SH-SY5Y (cell line): ENCODE measurements around the gene TMPRSS11F.

Experiments
- GATA2 ChIP-seq: IDR thresholded peaks from 2 replicates; pipeline ENCODE4 v1.6.1; 2011; ENCODE audit warnings: mild to moderate bottlenecking, low read depth, low read length
- GATA3 ChIP-seq: IDR thresholded peaks from 2 replicates; pipeline ENCODE4 v1.6.1; 2011; ENCODE audit warnings: low read depth, mild to moderate bottlenecking, low read length, moderate library complexity

The TMPRSS11F gene

GRCh38 chr4:68129793-68130192, at the start of gene TMPRSS11F:
TMPRSS11F (minus strand) TSS chr4:68129869; CDS start chr4:68129820, 49 bp downstream.
- TF ChIP-seq GATA3 (no peak), GATA2 (no peak)

GRCh38 chr4:68176904-68177303, 47.2 kb upstream of the TMPRSS11F start:
- TF ChIP-seq GATA2 (no peak), GATA3 (no peak)

- no peak for TF ChIP-seq GATA2
- TF ChIP-seq GATA3: no peak
Measured at GRCh38 chr4:68176500-68176899, 46.8 kb upstream of the TMPRSS11F start.

GRCh38 chr4:68175562-68176155, 46.0 kb upstream of the TMPRSS11F start:
- no peak for TF ChIP-seq GATA2
- no peak for TF ChIP-seq GATA3

- TF ChIP-seq GATA2 (no peak), GATA3 (no peak)
Measured at GRCh38 chr4:68167706-68168105, 38.0 kb upstream of the TMPRSS11F start.

GRCh38 chr4:68167166-68167565, 37.5 kb upstream of the TMPRSS11F start:
- TF ChIP-seq GATA2 (no peak), GATA3 (no peak)

- TF ChIP-seq GATA2 (no peak), GATA3 (no peak)
Measured at GRCh38 chr4:68163754-68164153, 34.1 kb upstream of the TMPRSS11F start.

GRCh38 chr4:68162196-68162595, 32.5 kb upstream of the TMPRSS11F start:
- TF ChIP-seq GATA3 (no peak), GATA2 (no peak)

GRCh38 chr4:68152411-68152810, 22.7 kb upstream of the TMPRSS11F start:
- TF ChIP-seq GATA2: no peak
- TF ChIP-seq GATA3: no peak

- TF ChIP-seq GATA2: no peak
- no peak for TF ChIP-seq GATA3
Measured at GRCh38 chr4:68148800-68149685, 19.4 kb upstream of the TMPRSS11F start.

- TF ChIP-seq GATA2 (no peak), GATA3 (no peak)
Measured at GRCh38 chr4:68147079-68147478, 17.4 kb upstream of the TMPRSS11F start.

GRCh38 chr4:68145261-68145660, 15.6 kb upstream of the TMPRSS11F start:
- no peak for TF ChIP-seq GATA3
- TF ChIP-seq GATA2: no peak

GRCh38 chr4:68141852-68142251, 12.2 kb upstream of the TMPRSS11F start:
- no peak for TF ChIP-seq GATA2
- TF ChIP-seq GATA3: no peak

- no peak for TF ChIP-seq GATA3
- no peak for TF ChIP-seq GATA2
Measured at GRCh38 chr4:68132342-68132741, 2.7 kb upstream of the TMPRSS11F start.

- no peak for TF ChIP-seq GATA3
- TF ChIP-seq GATA2: no peak
Measured at GRCh38 chr4:68124262-68124661, 5.4 kb downstream of the TMPRSS11F start.
